K562 treated with DMSO at 1 percent for 24 hours (cell line): ENCODE data around the gene TOMM7. TPM values are rescaled to one million over a fixed set of nuclear protein-coding genes. Genes with fewer than 3 reads are reported as not detected.

ENCODE experiments used
- total RNA-seq: library from RNA; unstranded; fragments of 300-600 nt; gene quantifications from 2 replicates; pipeline ENCODE4 v1.2.3, GENCODE V29; 2022; ENCODE audit warnings: low read depth; ENCODE audit not compliant: insufficient read depth

The TOMM7 gene
- total RNA-seq = 530 and 532 TPM in 2 replicates

DNA sequence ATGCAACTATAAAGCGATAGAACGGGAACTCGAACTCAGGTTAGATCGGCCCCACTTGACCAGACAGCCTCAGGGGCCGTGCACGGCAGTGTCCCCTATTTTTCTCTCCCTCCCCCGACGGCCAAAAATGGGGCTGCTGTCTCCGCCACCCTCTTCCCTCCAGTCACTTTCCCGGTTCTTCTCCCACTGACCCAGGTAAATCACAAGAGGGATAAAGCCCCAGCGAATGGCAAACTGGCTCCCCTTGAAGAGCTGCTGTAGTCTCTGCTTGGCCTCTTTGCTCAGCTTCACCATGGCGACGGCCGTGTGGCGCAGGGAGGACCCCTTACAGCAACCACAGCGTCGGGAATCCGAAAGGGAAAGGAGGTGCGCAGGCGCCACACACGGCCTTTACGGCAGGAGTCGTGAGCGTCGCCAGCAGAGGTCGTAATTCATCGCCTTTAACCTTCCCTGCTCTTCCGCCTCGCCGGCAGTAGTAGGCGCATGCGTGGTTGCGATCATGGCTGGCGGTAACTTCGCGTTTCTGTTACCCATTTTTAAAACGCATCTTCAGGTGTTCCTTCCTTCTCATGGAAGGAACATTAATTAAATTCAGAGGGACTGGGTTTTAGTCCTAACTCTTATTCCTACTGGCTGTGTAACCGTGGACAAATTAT is at the start of gene TOMM7:
Gene TOMM7, minus strand, starts transcription at position 364 of the 656 bp plus-strand sequence. Its CDS starts 70 bp downstream, at position 294.

Other genes starting within 250 kb of the TOMM7 start
- gene IL6, start 95.6 kb downstream of the TOMM7 start, total RNA-seq = 2.6 and 3.1 TPM in 2 replicates
- 17.9 and 18.7 TPM in 2 replicates for gene HYCC1, start 191.3 kb upstream of the TOMM7 start, total RNA-seq